HepG2 (cell line): Measurements from ENCODE around the gene MIA3. TPM values are rescaled to one million over a fixed set of nuclear protein-coding genes. Genes with fewer than 3 reads are reported as not detected.

Experiments used
- ZNF34 ChIP-seq: sonication (generic); formaldehyde crosslinking; IDR thresholded peaks from 2 replicates; pipeline ENCODE4 v1.4.0; 2020; ENCODE audit warnings: mild to moderate bottlenecking, missing genetic modification reagents, borderline replicate concordance
- ZNF432 ChIP-seq: sonication (generic); formaldehyde crosslinking; IDR thresholded peaks from 2 replicates; pipeline ENCODE4 v1.5.0; 2020; ENCODE audit warnings: missing genetic modification reagents, mild to moderate bottlenecking, borderline replicate concordance
- ZNF672 ChIP-seq: sonication (generic); formaldehyde crosslinking; IDR thresholded peaks from 2 replicates; pipeline ENCODE4 v1.8.1; 2022; ENCODE audit warnings: missing genetic modification reagents
- polyA plus RNA-seq, 8 experiments: library from polyadenylated mRNA; depleted of rRNA in 3 of 8; stranded (reverse) in 7 of 8; unstranded in 1 of 8; fragments of >200 nt; fragmentation: Illumina TruSeq in 4 of 8; extraction: Trizol in 4 of 8; gene quantifications; 2 replicates each; pipeline versions ENCODE4 v1.2.1 to v1.2.3, GENCODE V29; 2011 to 2016; ENCODE audit warnings: low read depth in 4 of 8, missing spikeins in 1 of 8, mixed read lengths in 1 of 8; ENCODE audit not compliant: insufficient read depth in 1 of 8
- total RNA-seq, 5 experiments: library from RNA; depleted of rRNA; stranded (reverse); fragments of >200 nt; fragmentation: Illumina TruSeq; extraction: Trizol; gene quantifications; 2 replicates each; pipeline ENCODE4 v1.2.3, GENCODE V29; 2016; ENCODE audit warnings: low read depth in 1 of 5
- TF ChIP-seq, protein P1 (sequence below): sonication (generic); formaldehyde crosslinking; IDR thresholded peaks from 2 replicates; pipeline ENCODE4 v1.5.0; 2020; ENCODE audit warnings: mild to moderate bottlenecking, missing genetic modification reagents, borderline replicate concordance
- TF ChIP-seq, protein P2 (sequence below): sonication (generic); formaldehyde crosslinking; IDR thresholded peaks from 2 replicates; pipeline ENCODE4 v1.5.1; 2020; ENCODE audit warnings: mild to moderate bottlenecking, missing genetic modification reagents, borderline replicate concordance
- TF ChIP-seq, protein P3 (sequence below): fragments of 450-650 bp; IDR thresholded peaks from 2 replicates; pipeline ENCODE4 v1.6.1; 2017; ENCODE audit warnings: mild to moderate bottlenecking
- TF ChIP-seq, protein P4 (sequence below): sonication (generic); formaldehyde crosslinking; IDR thresholded peaks from 2 replicates; pipeline ENCODE4 v1.4.0; 2020; ENCODE audit warnings: mild to moderate bottlenecking, missing genetic modification reagents
- TF ChIP-seq, protein P5 (sequence below): sonication (generic); formaldehyde crosslinking; IDR thresholded peaks from 2 replicates; pipeline ENCODE4 v1.4.0; 2020; ENCODE audit warnings: mild to moderate bottlenecking, missing genetic modification reagents
- TF ChIP-seq, protein P6 (sequence below): sonication (generic); formaldehyde crosslinking; IDR thresholded peaks from 2 replicates; pipeline ENCODE4 v1.4.0; 2020; ENCODE audit warnings: missing genetic modification reagents

The MIA3 gene
- total and polyA plus RNA-seq, 2 of the 13 experiments (the other 11 are each of a cell fraction or from before 2014, with no cell fraction given): 45.6 to 48.7 TPM

DNA sequence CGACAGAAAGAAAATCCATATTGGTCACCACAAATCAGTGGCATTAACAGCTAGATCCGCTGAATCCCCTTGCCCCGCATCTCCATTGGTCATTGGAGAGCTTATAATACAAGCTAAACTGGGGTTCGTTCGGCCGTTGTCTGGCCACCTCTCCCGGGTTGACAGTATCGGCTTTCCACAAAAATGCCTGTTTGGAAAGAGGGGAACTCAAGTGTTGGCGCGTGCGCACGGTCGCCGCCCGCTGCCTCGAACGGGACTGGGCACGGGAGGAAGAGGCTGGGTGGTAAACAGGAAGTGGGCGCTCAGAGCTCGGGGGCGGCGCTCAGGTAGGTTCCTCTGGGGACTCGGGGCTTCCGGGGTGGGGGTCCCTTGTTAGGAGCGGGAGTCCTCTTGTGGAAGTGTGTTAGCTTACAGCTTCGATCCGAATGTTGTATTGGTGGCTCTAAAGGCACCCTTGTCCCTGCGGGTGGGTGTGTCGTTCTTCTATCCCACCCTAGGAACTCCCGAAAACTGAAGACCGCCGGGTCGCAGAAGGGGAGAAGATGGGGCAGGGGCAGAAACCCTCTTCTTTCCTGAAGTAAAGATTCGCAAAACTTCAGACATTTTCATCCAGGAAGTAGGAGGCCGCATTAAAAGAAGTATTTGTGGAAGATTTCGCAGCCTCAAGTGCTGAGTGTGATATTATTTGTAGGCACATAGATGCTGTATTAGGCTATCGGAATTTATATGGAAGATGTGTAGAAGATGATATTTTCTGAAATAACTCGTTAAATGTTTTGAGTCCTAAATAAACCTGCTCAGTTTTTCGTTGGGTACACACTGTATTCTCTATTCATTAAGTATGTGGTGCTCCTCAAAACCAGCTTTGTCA is 95.4 kb downstream of the MIA3 start (continued):
- TF ChIP-seq, protein P1, sequence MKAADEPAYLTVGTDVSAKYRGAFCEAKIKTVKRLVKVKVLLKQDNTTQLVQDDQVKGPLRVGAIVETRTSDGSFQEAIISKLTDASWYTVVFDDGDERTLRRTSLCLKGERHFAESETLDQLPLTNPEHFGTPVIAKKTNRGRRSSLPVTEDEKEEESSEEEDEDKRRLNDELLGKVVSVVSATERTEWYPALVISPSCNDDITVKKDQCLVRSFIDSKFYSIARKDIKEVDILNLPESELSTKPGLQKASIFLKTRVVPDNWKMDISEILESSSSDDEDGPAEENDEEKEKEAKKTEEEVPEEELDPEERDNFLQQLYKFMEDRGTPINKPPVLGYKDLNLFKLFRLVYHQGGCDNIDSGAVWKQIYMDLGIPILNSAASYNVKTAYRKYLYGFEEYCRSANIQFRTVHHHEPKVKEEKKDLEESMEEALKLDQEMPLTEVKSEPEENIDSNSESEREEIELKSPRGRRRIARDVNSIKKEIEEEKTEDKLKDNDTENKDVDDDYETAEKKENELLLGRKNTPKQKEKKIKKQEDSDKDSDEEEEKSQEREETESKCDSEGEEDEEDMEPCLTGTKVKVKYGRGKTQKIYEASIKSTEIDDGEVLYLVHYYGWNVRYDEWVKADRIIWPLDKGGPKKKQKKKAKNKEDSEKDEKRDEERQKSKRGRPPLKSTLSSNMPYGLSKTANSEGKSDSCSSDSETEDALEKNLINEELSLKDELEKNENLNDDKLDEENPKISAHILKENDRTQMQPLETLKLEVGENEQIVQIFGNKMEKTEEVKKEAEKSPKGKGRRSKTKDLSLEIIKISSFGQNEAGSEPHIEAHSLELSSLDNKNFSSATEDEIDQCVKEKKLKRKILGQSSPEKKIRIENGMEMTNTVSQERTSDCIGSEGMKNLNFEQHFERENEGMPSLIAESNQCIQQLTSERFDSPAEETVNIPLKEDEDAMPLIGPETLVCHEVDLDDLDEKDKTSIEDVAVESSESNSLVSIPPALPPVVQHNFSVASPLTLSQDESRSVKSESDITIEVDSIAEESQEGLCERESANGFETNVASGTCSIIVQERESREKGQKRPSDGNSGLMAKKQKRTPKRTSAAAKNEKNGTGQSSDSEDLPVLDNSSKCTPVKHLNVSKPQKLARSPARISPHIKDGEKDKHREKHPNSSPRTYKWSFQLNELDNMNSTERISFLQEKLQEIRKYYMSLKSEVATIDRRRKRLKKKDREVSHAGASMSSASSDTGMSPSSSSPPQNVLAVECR (CRISPR knock-in tag): peak; percentile 71; the same call in 1 of the 2 replicates
- TF ChIP-seq, protein P2, sequence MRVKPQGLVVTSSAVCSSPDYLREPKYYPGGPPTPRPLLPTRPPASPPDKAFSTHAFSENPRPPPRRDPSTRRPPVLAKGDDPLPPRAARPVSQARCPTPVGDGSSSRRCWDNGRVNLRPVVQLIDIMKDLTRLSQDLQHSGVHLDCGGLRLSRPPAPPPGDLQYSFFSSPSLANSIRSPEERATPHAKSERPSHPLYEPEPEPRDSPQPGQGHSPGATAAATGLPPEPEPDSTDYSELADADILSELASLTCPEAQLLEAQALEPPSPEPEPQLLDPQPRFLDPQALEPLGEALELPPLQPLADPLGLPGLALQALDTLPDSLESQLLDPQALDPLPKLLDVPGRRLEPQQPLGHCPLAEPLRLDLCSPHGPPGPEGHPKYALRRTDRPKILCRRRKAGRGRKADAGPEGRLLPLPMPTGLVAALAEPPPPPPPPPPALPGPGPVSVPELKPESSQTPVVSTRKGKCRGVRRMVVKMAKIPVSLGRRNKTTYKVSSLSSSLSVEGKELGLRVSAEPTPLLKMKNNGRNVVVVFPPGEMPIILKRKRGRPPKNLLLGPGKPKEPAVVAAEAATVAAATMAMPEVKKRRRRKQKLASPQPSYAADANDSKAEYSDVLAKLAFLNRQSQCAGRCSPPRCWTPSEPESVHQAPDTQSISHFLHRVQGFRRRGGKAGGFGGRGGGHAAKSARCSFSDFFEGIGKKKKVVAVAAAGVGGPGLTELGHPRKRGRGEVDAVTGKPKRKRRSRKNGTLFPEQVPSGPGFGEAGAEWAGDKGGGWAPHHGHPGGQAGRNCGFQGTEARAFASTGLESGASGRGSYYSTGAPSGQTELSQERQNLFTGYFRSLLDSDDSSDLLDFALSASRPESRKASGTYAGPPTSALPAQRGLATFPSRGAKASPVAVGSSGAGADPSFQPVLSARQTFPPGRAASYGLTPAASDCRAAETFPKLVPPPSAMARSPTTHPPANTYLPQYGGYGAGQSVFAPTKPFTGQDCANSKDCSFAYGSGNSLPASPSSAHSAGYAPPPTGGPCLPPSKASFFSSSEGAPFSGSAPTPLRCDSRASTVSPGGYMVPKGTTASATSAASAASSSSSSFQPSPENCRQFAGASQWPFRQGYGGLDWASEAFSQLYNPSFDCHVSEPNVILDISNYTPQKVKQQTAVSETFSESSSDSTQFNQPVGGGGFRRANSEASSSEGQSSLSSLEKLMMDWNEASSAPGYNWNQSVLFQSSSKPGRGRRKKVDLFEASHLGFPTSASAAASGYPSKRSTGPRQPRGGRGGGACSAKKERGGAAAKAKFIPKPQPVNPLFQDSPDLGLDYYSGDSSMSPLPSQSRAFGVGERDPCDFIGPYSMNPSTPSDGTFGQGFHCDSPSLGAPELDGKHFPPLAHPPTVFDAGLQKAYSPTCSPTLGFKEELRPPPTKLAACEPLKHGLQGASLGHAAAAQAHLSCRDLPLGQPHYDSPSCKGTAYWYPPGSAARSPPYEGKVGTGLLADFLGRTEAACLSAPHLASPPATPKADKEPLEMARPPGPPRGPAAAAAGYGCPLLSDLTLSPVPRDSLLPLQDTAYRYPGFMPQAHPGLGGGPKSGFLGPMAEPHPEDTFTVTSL (CRISPR knock-in tag): no peak
- TF ChIP-seq ZNF34: no peak
- no peak for TF ChIP-seq ZNF672 (CRISPR knock-in tag)
- TF ChIP-seq, protein P3, sequence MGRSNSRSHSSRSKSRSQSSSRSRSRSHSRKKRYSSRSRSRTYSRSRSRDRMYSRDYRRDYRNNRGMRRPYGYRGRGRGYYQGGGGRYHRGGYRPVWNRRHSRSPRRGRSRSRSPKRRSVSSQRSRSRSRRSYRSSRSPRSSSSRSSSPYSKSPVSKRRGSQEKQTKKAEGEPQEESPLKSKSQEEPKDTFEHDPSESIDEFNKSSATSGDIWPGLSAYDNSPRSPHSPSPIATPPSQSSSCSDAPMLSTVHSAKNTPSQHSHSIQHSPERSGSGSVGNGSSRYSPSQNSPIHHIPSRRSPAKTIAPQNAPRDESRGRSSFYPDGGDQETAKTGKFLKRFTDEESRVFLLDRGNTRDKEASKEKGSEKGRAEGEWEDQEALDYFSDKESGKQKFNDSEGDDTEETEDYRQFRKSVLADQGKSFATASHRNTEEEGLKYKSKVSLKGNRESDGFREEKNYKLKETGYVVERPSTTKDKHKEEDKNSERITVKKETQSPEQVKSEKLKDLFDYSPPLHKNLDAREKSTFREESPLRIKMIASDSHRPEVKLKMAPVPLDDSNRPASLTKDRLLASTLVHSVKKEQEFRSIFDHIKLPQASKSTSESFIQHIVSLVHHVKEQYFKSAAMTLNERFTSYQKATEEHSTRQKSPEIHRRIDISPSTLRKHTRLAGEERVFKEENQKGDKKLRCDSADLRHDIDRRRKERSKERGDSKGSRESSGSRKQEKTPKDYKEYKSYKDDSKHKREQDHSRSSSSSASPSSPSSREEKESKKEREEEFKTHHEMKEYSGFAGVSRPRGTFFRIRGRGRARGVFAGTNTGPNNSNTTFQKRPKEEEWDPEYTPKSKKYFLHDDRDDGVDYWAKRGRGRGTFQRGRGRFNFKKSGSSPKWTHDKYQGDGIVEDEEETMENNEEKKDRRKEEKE: no peak
- TF ChIP-seq, protein P4, sequence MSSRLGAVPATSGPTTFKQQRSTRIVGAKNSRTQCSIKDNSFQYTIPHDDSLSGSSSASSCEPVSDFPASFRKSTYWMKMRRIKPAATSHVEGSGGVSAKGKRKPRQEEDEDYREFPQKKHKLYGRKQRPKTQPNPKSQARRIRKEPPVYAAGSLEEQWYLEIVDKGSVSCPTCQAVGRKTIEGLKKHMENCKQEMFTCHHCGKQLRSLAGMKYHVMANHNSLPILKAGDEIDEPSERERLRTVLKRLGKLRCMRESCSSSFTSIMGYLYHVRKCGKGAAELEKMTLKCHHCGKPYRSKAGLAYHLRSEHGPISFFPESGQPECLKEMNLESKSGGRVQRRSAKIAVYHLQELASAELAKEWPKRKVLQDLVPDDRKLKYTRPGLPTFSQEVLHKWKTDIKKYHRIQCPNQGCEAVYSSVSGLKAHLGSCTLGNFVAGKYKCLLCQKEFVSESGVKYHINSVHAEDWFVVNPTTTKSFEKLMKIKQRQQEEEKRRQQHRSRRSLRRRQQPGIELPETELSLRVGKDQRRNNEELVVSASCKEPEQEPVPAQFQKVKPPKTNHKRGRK (CRISPR knock-in tag): no peak
- TF ChIP-seq, protein P5, sequence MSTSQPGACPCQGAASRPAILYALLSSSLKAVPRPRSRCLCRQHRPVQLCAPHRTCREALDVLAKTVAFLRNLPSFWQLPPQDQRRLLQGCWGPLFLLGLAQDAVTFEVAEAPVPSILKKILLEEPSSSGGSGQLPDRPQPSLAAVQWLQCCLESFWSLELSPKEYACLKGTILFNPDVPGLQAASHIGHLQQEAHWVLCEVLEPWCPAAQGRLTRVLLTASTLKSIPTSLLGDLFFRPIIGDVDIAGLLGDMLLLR (CRISPR knock-in tag): no peak
- TF ChIP-seq, protein P6, sequence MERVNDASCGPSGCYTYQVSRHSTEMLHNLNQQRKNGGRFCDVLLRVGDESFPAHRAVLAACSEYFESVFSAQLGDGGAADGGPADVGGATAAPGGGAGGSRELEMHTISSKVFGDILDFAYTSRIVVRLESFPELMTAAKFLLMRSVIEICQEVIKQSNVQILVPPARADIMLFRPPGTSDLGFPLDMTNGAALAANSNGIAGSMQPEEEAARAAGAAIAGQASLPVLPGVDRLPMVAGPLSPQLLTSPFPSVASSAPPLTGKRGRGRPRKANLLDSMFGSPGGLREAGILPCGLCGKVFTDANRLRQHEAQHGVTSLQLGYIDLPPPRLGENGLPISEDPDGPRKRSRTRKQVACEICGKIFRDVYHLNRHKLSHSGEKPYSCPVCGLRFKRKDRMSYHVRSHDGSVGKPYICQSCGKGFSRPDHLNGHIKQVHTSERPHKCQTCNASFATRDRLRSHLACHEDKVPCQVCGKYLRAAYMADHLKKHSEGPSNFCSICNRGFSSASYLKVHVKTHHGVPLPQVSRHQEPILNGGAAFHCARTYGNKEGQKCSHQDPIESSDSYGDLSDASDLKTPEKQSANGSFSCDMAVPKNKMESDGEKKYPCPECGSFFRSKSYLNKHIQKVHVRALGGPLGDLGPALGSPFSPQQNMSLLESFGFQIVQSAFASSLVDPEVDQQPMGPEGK (CRISPR knock-in tag): peak; percentile 67
- no peak for TF ChIP-seq ZNF432 (CRISPR knock-in tag)
